H1 (cell line): ENCODE measurements around the gene BCAR3. TPM values are rescaled to one million over a fixed set of nuclear protein-coding genes. Genes with fewer than 3 reads are reported as not detected.

Experiments
- ATF2 ChIP-seq: IDR thresholded peaks from 2 replicates; pipeline ENCODE4 v1.6.1; 2012; ENCODE audit warnings: low read length, inconsistent platforms
- CBX5 ChIP-seq: fragments of 300-800, 300-1000 bp; sonication (generic); IDR thresholded peaks from 2 replicates; pipeline ENCODE4 v1.7.1; 2016; ENCODE audit warnings: antibody characterized with exemption, low read length, low read depth
- NRF1 ChIP-seq: IDR thresholded peaks from 2 replicates; pipeline ENCODE4 v1.6.1; 2011; ENCODE audit warnings: mild to moderate bottlenecking, low read depth, low read length, improper control_type of control experiment
- POLR2AphosphoS5 ChIP-seq: IDR thresholded peaks from 2 replicates; pipeline ENCODE4 v1.6.1; 2011; ENCODE audit warnings: low read depth, low read length
- POU5F1 ChIP-seq: IDR thresholded peaks from 2 replicates; pipeline ENCODE4 v1.6.1; 2011; ENCODE audit warnings: low read depth, mild to moderate bottlenecking, low read length, moderate library complexity
- RFX5 ChIP-seq: IDR thresholded peaks from 2 replicates; pipeline ENCODE4 v1.6.1; 2011; ENCODE audit warnings: low read depth, low read length, improper control_type of control experiment, borderline replicate concordance
- polyA plus RNA-seq, 7 experiments: library from polyadenylated mRNA; depleted of rRNA in 3 of 7; stranded (reverse) in 5 of 7; unstranded in 2 of 7; fragments of >200 nt in 5 of 7; fragments of 200-250 nt in 2 of 7; gene quantifications; 1 replicate in 5 of 7; 2 replicates in 1 of 7; 4 replicates in 1 of 7; pipeline versions ENCODE4 v1.2.1 to v1.2.3, GENCODE V29; 2011 to 2013; ENCODE audit warnings: missing spikeins in 2 of 7, mixed read lengths in 2 of 7
- total RNA-seq: library from RNA; stranded (reverse); fragmentation: NEBNext Ultra II Directional; extraction: Animal tissue kit (Norgen Biotek cat#: 25700); gene quantifications from 2 replicates; pipeline ENCODE4 v1.2.1, GENCODE V29; 2021
- TF ChIP-seq, protein P1 (sequence below): IDR thresholded peaks from 2 replicates; pipeline ENCODE4 v1.6.1; 2012; ENCODE audit warnings: inconsistent platforms

BCAR3 gene
- total and polyA plus RNA-seq, 2 of the 8 experiments (the other 6 are each of a cell fraction or from before 2014, with no cell fraction given): 5.6 to 9.2 TPM

GRCh38 chr1:93605026-93605568, 76.5 kb downstream of the BCAR3 start (continued):
- TF ChIP-seq RFX5 (no peak), ATF2 (no peak), POLR2AphosphoS5 (no peak), POU5F1 (no peak), CBX5 (no peak), NRF1 (no peak)
- TF ChIP-seq, protein P1, sequence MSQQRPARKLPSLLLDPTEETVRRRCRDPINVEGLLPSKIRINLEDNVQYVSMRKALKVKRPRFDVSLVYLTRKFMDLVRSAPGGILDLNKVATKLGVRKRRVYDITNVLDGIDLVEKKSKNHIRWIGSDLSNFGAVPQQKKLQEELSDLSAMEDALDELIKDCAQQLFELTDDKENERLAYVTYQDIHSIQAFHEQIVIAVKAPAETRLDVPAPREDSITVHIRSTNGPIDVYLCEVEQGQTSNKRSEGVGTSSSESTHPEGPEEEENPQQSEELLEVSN: no peak
